Fibroblast of skin of left quadriceps (primary cell): Measurements from ENCODE around the gene CTSA.
"Not testable (repeated sequence)": the region's sequence is repeated elsewhere in the genome, so short reads cannot be mapped to it uniquely, and the experiment has no call there.

ENCODE experiments used
- DNase-seq, 2 experiments: peaks; one replicate each; pipeline ENCODE4 v3.0.0-alpha.2; 2013; ENCODE audit warnings: low read depth in 2 of 2

Gene CTSA

GRCh38 chr20:45866454-45866853, 24.7 kb upstream of the CTSA start:
- no peak for DNase-seq

GRCh38 chr20:45867136-45867818, 23.9 kb upstream of the CTSA start:
- DNase-seq: no peak

- DNase-seq: peak in 1 of 2 experiments; percentile 39
Measured at GRCh38 chr20:45867819-45868176, 23.3 kb upstream of the CTSA start.

GRCh38 chr20:45872626-45873025, 18.5 kb upstream of the CTSA start:
- DNase-seq: no peak

GRCh38 chr20:45873409-45874103, 17.6 kb upstream of the CTSA start:
- DNase-seq: no peak

- DNase-seq: not testable (repeated sequence)
Measured at GRCh38 chr20:45874104-45874481, 17.0 kb upstream of the CTSA start.

GRCh38 chr20:45874576-45874975, 16.6 kb upstream of the CTSA start:
- DNase-seq: no peak

GRCh38 chr20:45878076-45878761, 12.9 kb upstream of the CTSA start:
- no peak for DNase-seq

- DNase-seq: peak; percentile 99
Measured at GRCh38 chr20:45880988-45881788, 9.9 kb upstream of the CTSA start, which contains the start of gene ZSWIM1. TSS of gene ZSWIM1 (plus strand) at chr20:45881227. CDS start at chr20:45882593, 1,366 bp downstream.

- DNase-seq: no peak
Measured at GRCh38 chr20:45882469-45883099, 8.6 kb upstream of the CTSA start.

- DNase-seq: no peak
Measured at GRCh38 chr20:45883100-45883469, 8.1 kb upstream of the CTSA start.

- DNase-seq: no peak
Measured at GRCh38 chr20:45886590-45887345, 4.4 kb upstream of the CTSA start.

GRCh38 chr20:45887346-45887715, 3.8 kb upstream of the CTSA start, which contains the start of gene SPATA25:
TSS of gene SPATA25 (minus strand) at chr20:45887622. CDS start at chr20:45887590, 32 bp downstream.
- no peak for DNase-seq

GRCh38 chr20:45888681-45889080, 2.5 kb upstream of the CTSA start:
- DNase-seq: no peak

GRCh38 chr20:45890077-45890984, 804 bp upstream of the CTSA start:
- DNase-seq: peak in 1 of 2 experiments; percentile 48

GRCh38 chr20:45892049-45892825, 1.1 kb downstream of the CTSA start:
- DNase-seq: no peak

- no peak for DNase-seq
Measured at GRCh38 chr20:45892828-45893500, 1.8 kb downstream of the CTSA start.

GRCh38 chr20:45893831-45894230, 2.7 kb downstream of the CTSA start:
- DNase-seq: no peak
